Effector memory CD4-positive, alpha-beta T cell (primary cell): ENCODE data around the gene TUBA4B.
"Not testable (repeated sequence)": the region's sequence is repeated elsewhere in the genome, so short reads cannot be mapped to it uniquely, and the experiment has no call there.

Experiments
- DNase-seq, 3 donors: peaks; one replicate each; pipeline ENCODE4 v3.0.0-alpha.2; 2020
- H3K27ac ChIP-seq: 2 replicates; pipeline ENCODE4 v1.7.0; 2013; ENCODE audit warnings: mild to moderate bottlenecking, low read length, moderate library complexity; ENCODE audit not compliant: insufficient read depth, poor library complexity, severe bottlenecking
- H3K27me3 ChIP-seq: replicated peaks from 2 replicates; pipeline ENCODE4 v1.7.0; 2013; ENCODE audit warnings: mild to moderate bottlenecking, low read length; ENCODE audit not compliant: insufficient read depth, control insufficient read depth, poor library complexity, severe bottlenecking
- H3K36me3 ChIP-seq: 2 replicates; pipeline ENCODE4 v1.7.0; 2013; ENCODE audit warnings: mild to moderate bottlenecking, low read length, moderate library complexity; ENCODE audit not compliant: control insufficient read depth, insufficient read depth
- H3K4me1 ChIP-seq: 2 replicates; pipeline ENCODE4 v1.7.0; 2013; ENCODE audit warnings: low read length, mild to moderate bottlenecking; ENCODE audit not compliant: control insufficient read depth, insufficient read depth, poor library complexity, severe bottlenecking
- H3K4me3 ChIP-seq: 2 replicates; pipeline ENCODE4 v1.7.0; 2013; ENCODE audit warnings: low read length, low read depth, mild to moderate bottlenecking; ENCODE audit not compliant: insufficient read depth, poor library complexity, severe bottlenecking
- H3K9me3 ChIP-seq: 2 replicates; pipeline ENCODE4 v1.7.0; 2013; ENCODE audit warnings: mild to moderate bottlenecking, low read length, moderate library complexity; ENCODE audit not compliant: control insufficient read depth

The TUBA4B gene

DNA sequence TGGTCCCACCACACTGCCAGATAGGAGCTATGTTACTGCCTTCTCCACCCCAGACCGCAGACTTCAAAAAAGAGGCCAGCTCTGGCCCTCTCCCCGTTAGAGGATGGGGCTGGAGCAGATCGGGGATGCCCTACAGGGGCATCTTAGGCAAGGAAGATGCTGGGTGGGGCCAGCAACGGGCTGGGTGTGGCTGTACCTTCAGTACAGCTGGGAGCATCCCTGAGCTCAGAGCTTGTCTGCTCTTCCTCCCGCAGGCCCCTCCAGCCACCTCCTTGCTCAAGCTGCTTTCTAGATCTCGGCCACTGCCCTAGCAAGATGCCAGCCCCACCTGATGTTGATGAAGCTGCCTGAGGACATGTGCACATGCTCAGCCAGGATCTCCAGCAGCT lies 46.3 kb downstream of the TUBA4B start:
- Histone ChIP-seq H3K9me3 (no peaks in the 10 kb centered on the region), H3K4me3 (no peak overlapping the region), H3K27me3 (no peaks in the 10 kb centered on the region), H3K27ac (no peak overlapping the region), H3K36me3 (no peaks in the 10 kb centered on the region), H3K4me1 (peaks cover 4% of the 10 kb centered on the region)
- no peak for DNase-seq

DNA sequence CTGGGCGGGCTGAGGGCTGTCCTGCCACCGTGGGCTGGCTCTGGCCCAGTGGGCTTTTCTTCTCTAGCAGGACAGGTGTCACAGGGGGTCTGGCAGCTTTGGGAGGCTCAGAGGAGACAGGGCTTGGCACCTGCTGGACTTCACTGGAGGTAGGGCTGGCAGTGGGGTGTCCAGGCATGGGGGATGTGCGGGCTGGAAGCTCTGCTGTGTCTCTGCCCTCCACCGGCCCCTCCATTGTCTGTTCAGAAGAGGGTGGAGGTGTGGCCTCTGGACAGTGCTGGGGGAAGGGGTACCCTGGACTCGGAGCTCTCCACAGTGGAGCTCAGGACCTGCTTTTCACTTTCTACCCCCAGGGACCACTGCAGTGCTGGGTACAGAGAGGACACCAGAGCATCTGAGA lies 47.0 kb downstream of the TUBA4B start:
- Histone ChIP-seq H3K36me3 (no peaks in the 10 kb centered on the region), H3K4me1 (peaks cover 3% of the 10 kb centered on the region), H3K9me3 (no peaks in the 10 kb centered on the region), H3K4me3 (no peak overlapping the region), H3K27me3 (no peaks in the 10 kb centered on the region), H3K27ac (no peak overlapping the region)
- DNase-seq = no peak

DNA sequence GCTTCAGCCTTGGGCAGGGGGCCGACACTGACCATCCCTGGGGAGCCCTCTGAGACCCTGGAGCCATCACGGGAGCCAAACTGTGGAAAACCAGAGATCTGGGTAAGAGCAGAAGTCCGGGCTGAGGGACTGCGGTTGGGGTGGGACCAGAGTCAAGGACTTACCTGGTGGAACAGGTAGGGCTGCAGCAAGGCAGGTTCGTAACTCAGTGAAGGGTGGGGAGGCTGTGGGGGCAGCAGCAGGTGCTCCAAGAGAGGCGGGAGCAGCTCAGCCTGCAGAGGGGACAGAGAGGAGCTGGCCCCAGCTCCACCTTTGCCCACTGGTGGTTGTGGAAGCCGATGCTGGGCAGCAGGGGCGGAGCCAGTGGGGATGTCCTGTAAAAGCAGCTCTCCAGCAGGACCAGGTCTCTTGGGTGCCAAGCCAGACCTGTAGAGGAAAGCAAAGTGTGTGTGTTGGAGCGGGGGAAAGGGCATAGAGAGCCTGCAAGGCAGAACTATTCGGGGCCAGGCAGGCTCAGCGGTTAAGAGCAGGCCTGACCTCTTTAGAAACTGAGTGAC lies 49.4 kb downstream of the TUBA4B start:
- Histone ChIP-seq H3K4me3 (no peak overlapping the region), H3K36me3 (no peaks in the 10 kb centered on the region), H3K9me3 (no peaks in the 10 kb centered on the region), H3K4me1 (no peaks in the 10 kb centered on the region), H3K27me3 (peaks cover under 1% of the 10 kb centered on the region), H3K27ac (no peak overlapping the region)
- DNase-seq = no peak

DNA sequence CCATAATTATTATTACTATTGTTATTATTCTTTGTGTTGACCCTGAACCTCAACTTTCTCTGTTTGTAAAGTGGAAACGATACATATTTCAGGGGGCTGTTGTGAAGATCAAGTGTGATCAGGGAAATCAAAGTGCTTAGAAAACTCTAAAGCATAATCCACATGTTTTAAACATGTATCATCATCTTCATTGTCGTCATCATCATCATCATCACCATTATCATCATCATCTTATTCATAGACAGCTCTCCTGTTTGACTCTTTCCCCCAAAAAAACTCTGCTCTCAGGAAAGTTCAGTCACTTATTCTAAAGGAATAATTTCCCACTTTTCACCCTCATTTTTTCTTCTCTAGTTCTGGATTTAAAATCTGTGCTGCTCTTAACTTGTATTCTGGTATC lies 51.2 kb downstream of the TUBA4B start:
- no peak for DNase-seq
- H3K4me1 ChIP-seq = no peaks in the 10 kb centered on the region
- no peak overlapping the region for H3K27ac ChIP-seq
- H3K9me3 ChIP-seq = no peaks in the 10 kb centered on the region
- H3K4me3 ChIP-seq = no peak overlapping the region
- no peaks in the 10 kb centered on the region for H3K36me3 ChIP-seq
- H3K27me3 ChIP-seq = peaks cover 17% of the 10 kb centered on the region

DNA sequence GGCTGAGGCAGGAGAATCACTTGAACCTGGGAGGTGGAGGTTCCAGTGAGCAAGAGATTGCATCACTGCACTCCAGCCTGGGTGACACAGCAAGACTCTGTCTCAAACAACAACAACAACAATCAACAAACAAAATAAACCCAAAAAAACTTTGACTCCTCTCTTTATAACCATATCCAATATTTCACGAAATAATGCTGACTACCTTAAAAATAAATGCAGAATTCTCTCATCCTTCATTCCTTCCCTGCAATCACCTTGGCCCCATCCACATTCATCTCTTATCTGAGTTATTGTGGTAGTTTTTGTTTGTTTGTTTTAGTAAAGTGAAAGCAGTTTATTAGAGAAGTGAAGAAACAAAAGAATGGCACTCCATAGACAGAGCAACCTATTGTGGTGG lies 53.0 kb downstream of the TUBA4B start:
- no peak for DNase-seq
- no peaks in the 10 kb centered on the region for H3K4me1 ChIP-seq
- H3K36me3 ChIP-seq = no peaks in the 10 kb centered on the region
- no peak overlapping the region for H3K4me3 ChIP-seq
- H3K27ac ChIP-seq = no peak overlapping the region
- H3K9me3 ChIP-seq = no peaks in the 10 kb centered on the region
- H3K27me3 ChIP-seq = peaks cover 29% of the 10 kb centered on the region

DNA sequence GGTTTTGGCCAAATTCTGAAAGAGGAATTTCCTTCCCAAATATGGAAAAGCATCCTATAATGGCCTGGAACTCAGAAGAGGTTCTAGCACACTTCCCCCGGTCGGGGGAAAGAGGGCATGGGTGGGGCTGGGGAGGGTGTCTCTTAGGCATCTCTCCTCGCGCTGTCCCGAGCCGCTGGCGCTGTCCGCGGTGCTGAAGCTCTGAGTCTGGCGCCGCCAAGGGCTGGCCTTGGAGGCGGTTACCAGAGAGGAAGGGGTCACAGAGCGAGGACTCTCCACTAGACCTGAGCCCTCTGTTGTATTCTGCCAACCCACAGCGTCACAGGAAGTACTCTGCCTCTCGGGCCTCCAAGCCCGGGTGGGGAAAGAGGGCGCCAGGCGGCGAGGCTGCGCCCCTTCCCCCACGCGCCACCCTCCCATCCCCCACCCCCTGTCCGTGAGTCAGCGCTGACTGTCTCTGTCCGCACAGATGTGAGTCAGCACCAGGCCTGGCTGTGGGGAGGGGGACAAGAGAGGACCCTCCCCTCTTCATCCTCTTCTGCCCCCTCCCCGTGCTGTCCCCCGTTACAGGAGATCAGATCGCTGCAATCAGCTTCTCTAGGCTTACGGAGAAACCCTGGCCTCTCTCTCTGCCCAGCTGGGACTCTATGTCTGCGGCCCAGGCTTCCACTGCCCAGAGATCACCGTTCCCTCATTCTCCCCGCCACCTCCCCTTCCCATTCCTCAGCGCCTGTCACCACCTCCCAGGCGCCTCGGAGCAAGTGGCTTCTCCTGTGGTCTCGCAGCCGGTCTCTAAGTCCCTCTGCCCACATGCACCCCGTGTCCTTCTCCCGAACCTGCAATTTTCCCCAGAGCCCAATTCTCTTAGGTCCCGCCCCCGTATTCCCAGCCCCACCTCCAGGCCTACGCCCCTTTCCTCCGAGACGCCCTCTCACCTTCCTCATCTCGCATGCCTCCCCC lies 55.4 kb downstream of the TUBA4B start:
- peak in 2 of 3 donors; percentile 31 to 32 for DNase-seq
- Histone ChIP-seq H3K27me3 (peaks cover 29% of the 10 kb centered on the region), H3K4me3 (no peak overlapping the region), H3K9me3 (no peaks in the 10 kb centered on the region), H3K36me3 (no peaks in the 10 kb centered on the region), H3K27ac (no peak overlapping the region), H3K4me1 (no peaks in the 10 kb centered on the region)

DNA sequence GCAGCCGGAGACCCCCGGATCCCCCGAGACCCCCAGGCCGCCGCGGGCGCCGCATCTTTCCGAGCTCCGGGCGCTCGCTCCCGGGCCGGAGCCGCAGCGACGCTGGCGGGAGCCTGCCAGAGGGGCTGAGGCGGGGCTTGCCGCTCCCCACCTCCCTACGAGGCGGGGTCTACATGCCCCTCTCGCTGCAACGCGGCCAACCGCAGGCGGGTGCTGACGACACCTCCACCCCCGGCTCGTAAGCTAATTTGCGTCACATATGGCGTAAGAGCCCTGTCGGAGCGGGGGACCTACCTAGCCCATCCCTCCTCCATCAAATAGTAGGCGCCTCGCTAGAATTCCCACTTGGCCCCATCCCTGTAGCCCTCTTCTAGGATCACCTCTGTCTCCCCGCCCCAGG lies 56.2 kb downstream of the TUBA4B start, which contains the start of gene PTPRN:
TSS of gene PTPRN (minus strand) at position 124 of the 400 bp plus-strand sequence. CDS start at position 55, 69 bp downstream.
- no peaks in the 10 kb centered on the region for H3K36me3 ChIP-seq
- H3K9me3 ChIP-seq = no peaks in the 10 kb centered on the region
- H3K4me3 ChIP-seq = no peak within 1 kb of the TSS
- H3K4me1 ChIP-seq = no peaks in the 10 kb centered on the region
- DNase-seq = no peak
- H3K27me3 ChIP-seq = peaks cover 29% of the 10 kb centered on the region
- no peak within 1 kb of the TSS for H3K27ac ChIP-seq

DNA sequence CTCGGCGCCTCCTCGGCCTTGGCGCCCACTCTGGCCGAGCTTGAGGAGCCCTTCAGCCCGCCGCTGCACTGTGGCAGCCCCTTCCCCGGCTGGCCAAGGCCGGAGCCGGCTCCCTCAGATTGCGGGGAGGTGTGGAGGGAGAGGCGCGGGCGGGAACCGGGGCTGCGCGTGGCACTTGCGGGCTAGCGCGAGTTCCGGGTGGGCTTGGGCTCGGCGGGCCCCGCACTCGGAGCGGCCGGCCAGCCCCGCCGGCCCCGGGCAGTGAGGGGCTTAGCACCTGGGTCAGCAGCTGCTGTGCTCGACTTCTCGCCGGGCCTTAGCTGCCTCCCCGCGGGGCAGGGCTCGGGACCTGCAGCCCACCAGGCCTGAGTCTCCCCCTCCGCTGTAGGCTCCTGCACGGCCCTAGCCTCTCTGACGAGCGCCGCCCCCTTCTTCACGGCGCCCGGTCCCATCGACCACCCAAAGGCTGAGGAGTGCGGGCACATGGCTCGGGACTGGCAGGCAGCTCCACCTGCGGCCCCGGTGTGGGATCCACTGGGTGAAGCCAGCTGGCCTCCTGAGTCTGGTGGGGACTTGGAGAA lies 59.7 kb downstream of the TUBA4B start:
- H3K4me3 ChIP-seq, DNase-seq, H3K27ac ChIP-seq, H3K4me1 ChIP-seq, H3K9me3 ChIP-seq, H3K36me3 ChIP-seq: not testable (repeated sequence)
- peaks cover 25% of the 10 kb centered on the region for H3K27me3 ChIP-seq

DNA sequence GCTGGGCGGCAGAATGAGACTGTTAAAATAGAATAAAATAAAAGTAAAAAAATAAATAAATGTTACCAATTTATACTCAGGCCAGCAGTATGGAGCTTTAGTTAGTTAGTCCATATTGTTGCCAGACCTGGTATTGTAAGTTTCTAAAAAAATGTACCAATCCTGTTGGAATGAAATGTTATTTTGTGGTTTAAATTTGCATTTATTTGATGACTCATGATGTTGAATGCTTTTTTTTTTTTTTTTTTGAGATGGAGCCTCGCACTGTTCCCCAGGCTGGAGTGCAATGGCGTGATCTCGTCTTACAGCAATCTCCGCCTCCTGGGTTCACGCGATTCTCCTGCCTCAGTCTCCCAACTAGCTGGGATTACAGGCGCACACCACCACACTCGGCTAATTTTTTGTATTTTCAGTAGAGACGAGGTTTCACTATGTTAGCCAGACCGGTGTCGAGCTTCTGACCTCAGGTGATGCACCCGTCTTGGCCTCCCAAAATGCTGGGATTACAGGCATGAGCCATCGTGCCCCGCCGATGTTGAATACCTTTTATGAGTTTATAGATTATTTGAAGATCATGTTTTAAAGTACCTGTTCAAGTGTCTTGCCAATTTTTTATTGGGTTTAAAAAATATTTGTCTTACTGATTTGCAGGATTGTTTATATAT lies 61.9 kb downstream of the TUBA4B start:
- H3K27me3 ChIP-seq = peaks cover 5% of the 10 kb centered on the region
- no peaks in the 10 kb centered on the region for H3K36me3 ChIP-seq
- no peaks in the 10 kb centered on the region for H3K9me3 ChIP-seq
- no peaks in the 10 kb centered on the region for H3K4me1 ChIP-seq
- H3K4me3 ChIP-seq = no peak overlapping the region
- H3K27ac ChIP-seq = no peak overlapping the region
- DNase-seq = no peak
